Small intestine (tissue), 7 donors: ENCODE results near the gene PDE6D. TPM values are rescaled to one million over a fixed set of nuclear protein-coding genes. Genes with fewer than 3 reads are reported as not detected.
A peak's percentile ranks its signal among the peaks of the same experiment; 100 is the strongest.

Experiments used
- DNase-seq, 2 donors: peaks; one replicate each; pipeline versions ENCODE4 v3.0.0 to v3.0.0-alpha.2; 2013
- FAIRE-seq: peaks from 2 replicates; lab custom pipeline; 2012; peaks lifted over from hg19 to GRCh38; lab: Jason Lieb, UNC
- H3K27ac ChIP-seq, 3 donors: one replicate each; pipeline ENCODE4 v1.5.1; 2013; ENCODE audit warnings: low read length in 2 of 3, mild to moderate bottlenecking in 2 of 3, control low read depth in 1 of 3, inconsistent platforms in 1 of 3, low read depth in 1 of 3, moderate library complexity in 1 of 3
- H3K27me3 ChIP-seq, 3 donors: one replicate each; pipeline ENCODE4 v1.6.1; 2013; ENCODE audit warnings: low read length in 3 of 3, inconsistent platforms in 1 of 3; ENCODE audit not compliant: control insufficient read depth in 3 of 3, insufficient read depth in 3 of 3
- H3K36me3 ChIP-seq, 3 donors: one replicate each; pipeline ENCODE4 v1.6.1; 2013; ENCODE audit warnings: low read length in 3 of 3, inconsistent platforms in 1 of 3, low read depth in 1 of 3, mild to moderate bottlenecking in 1 of 3, moderate library complexity in 1 of 3; ENCODE audit not compliant: control insufficient read depth in 3 of 3, insufficient read depth in 2 of 3
- H3K4me1 ChIP-seq, 3 donors: one replicate each; pipeline ENCODE4 v1.6.1; 2013; ENCODE audit warnings: low read length in 2 of 3, inconsistent platforms in 1 of 3, low read depth in 1 of 3, mild to moderate bottlenecking in 1 of 3, moderate library complexity in 1 of 3; ENCODE audit not compliant: control insufficient read depth in 3 of 3, insufficient read depth in 2 of 3
- H3K4me3 ChIP-seq, 3 donors: one replicate each; pipeline ENCODE4 v1.5.1; 2013; ENCODE audit warnings: low read length in 3 of 3, control low read depth in 1 of 3, inconsistent platforms in 1 of 3, low read depth in 1 of 3, mild to moderate bottlenecking in 1 of 3, moderate library complexity in 1 of 3
- H3K9me3 ChIP-seq, 2 donors: one replicate each; pipeline ENCODE4 v1.6.1; 2013; ENCODE audit warnings: low read depth in 1 of 2, low read length in 1 of 2; ENCODE audit not compliant: control insufficient read depth in 2 of 2, insufficient read depth in 1 of 2
- WGBS, 3 donors: extraction: QIAGEN DNeasy Blood & Tissue Kit; methylation state at CpG; one replicate each; pipeline ENCODE4 v1.1.7; 2013; 5-methylcytosine and 5-hydroxymethylcytosine counted together
- polyA plus RNA-seq, 4 donors: library from polyadenylated mRNA; stranded (reverse) in 3 of 4; unstranded in 1 of 4; fragments of 200-250 nt in 3 of 4; fragments of 120-200 nt in 1 of 4; gene quantifications; one replicate each; pipeline versions ENCODE4 v1.2.1 to v1.2.3, GENCODE V29; 2013
- donor health status: healthy with polysubstance abuse.
- donor health status: control.
- donor health status: control.
- donor health status: Bipolar disorder and iron deficiency.
- donor health status: healthy.

The PDE6D gene
- polyA plus RNA-seq, 4 donors, result 13.2 to 28.1 (median 25.6) TPM

- DNase-seq (no peak), FAIRE-seq (no peak)
- no peaks in the 10 kb centered on the region for H3K27me3 ChIP-seq
- 81 to 82% (median 82%) methylated on average over 6 of the region's 6 CpGs for WGBS, 3 donors
- H3K4me1 ChIP-seq, result no peaks in the 10 kb centered on the region
- H3K9me3 ChIP-seq, result peaks cover 0 to 2% of the 10 kb centered on the region in 2 donors
- peaks cover 0 to 18% (median 0%) of the 10 kb centered on the region in 3 donors for H3K36me3 ChIP-seq
- H3K4me3 ChIP-seq, result no peak overlapping the region
- no peak overlapping the region for H3K27ac ChIP-seq
Observed at GRCh38 chr2:231718799-231719198, 62.3 kb downstream of the PDE6D start.

GRCh38 chr2:231717281-231718171 lies 63.6 kb downstream of the PDE6D start:
- H3K4me3 ChIP-seq, result no peak overlapping the region
- H3K27ac ChIP-seq, result no peak overlapping the region
- 80 to 96% (median 94%) methylated on average over 13 of the region's 13 CpGs for WGBS, 3 donors
- peaks cover 0 to 6% (median under 1%) of the 10 kb centered on the region in 3 donors for H3K4me1 ChIP-seq
- H3K27me3 ChIP-seq, result no peaks in the 10 kb centered on the region
- H3K9me3 ChIP-seq, result peaks cover 0 to 2% of the 10 kb centered on the region in 2 donors
- FAIRE-seq (no peak), DNase-seq (no peak)
- peaks cover under 1 to 25% (median under 1%) of the 10 kb centered on the region in 3 donors for H3K36me3 ChIP-seq

GRCh38 chr2:231716666-231717280 lies 64.3 kb downstream of the PDE6D start:
- FAIRE-seq (no peak), DNase-seq (no peak)
- Histone ChIP-seq H3K9me3 (peaks cover 0 to 2% of the 10 kb centered on the region in 2 donors), H3K4me1 (peaks cover 0 to 13% (median 5%) of the 10 kb centered on the region in 3 donors), H3K27me3 (no peaks in the 10 kb centered on the region), H3K36me3 (peaks cover 5 to 32% (median 7%) of the 10 kb centered on the region in 3 donors), H3K27ac (no peak overlapping the region), H3K4me3 (no peak overlapping the region)
- 89 to 92% (median 92%) methylated on average over 11 of the region's 11 CpGs for WGBS, 3 donors

- DNase-seq, result no peak
- WGBS, 3 donors, result 90 to 97% (median 93%) methylated on average over 8 of the region's 8 CpGs
- Histone ChIP-seq H3K4me1 (peaks cover 0 to 17% (median 8%) of the 10 kb centered on the region in 3 donors), H3K27me3 (no peaks in the 10 kb centered on the region), H3K9me3 (peaks cover 0 to 2% of the 10 kb centered on the region in 2 donors), H3K4me3 (no peak overlapping the region), H3K36me3 (peaks cover 8 to 39% (median 8%) of the 10 kb centered on the region in 3 donors), H3K27ac (no peak overlapping the region)
- FAIRE-seq, result no peak
Observed at GRCh38 chr2:231715988-231716616, 65.0 kb downstream of the PDE6D start.

GRCh38 chr2:231715499-231715837 lies 65.6 kb downstream of the PDE6D start:
- H3K4me1 ChIP-seq, result peaks cover 0 to 17% (median 8%) of the 10 kb centered on the region in 3 donors
- WGBS, 3 donors, result 42 to 54% (median 42%) methylated on average over 5 of the region's 5 CpGs
- peaks cover 8 to 45% (median 8%) of the 10 kb centered on the region in 3 donors for H3K36me3 ChIP-seq
- H3K27ac ChIP-seq, result no peak overlapping the region
- H3K9me3 ChIP-seq, result peaks cover 0 to 2% of the 10 kb centered on the region in 2 donors
- H3K4me3 ChIP-seq, result no peak overlapping the region
- no peaks in the 10 kb centered on the region for H3K27me3 ChIP-seq
- no peak for FAIRE-seq
- DNase-seq, result no peak

- 54 to 59% (median 57%) methylated on average over 17 of the region's 17 CpGs for WGBS, 3 donors
- H3K9me3 ChIP-seq, result peaks cover 0 to 2% of the 10 kb centered on the region in 2 donors
Observed at GRCh38 chr2:231714639-231715498, 66.2 kb downstream of the PDE6D start.

GRCh38 chr2:231713730-231714638 lies 67.1 kb downstream of the PDE6D start:
- FAIRE-seq (no peak), DNase-seq (peak; percentile 88 to 90)
- 12 to 18% (median 13%) methylated on average over 15 of the region's 15 CpGs for WGBS, 3 donors

More at GRCh38 chr2:231714639-231715498, 66.2 kb downstream of the PDE6D start:
- H3K4me1 ChIP-seq, result peaks cover 0 to 17% (median 8%) of the 10 kb centered on the region in 3 donors
- H3K27ac ChIP-seq, result peak overlapping the region in 1 of 3 donors; percentile 79
- H3K4me3 ChIP-seq, result no peak overlapping the region
- H3K27me3 ChIP-seq, result no peaks in the 10 kb centered on the region
- H3K36me3 ChIP-seq, result peaks cover 8 to 46% (median 8%) of the 10 kb centered on the region in 3 donors
- FAIRE-seq (no peak), DNase-seq (peak; percentile 72 to 84)

More at GRCh38 chr2:231713730-231714638, 67.1 kb downstream of the PDE6D start:
- peak overlapping the region in 2 of 3 donors; percentile 17 to 79 for H3K27ac ChIP-seq
- peaks cover 8 to 50% (median 8%) of the 10 kb centered on the region in 3 donors for H3K36me3 ChIP-seq
- H3K4me3 ChIP-seq, result no peak overlapping the region
- H3K27me3 ChIP-seq, result no peaks in the 10 kb centered on the region
- H3K9me3 ChIP-seq, result peaks cover 0 to 2% of the 10 kb centered on the region in 2 donors
- H3K4me1 ChIP-seq, result peaks cover 0 to 17% (median 8%) of the 10 kb centered on the region in 3 donors
